NCI-H2029 (cell line): Measurements from ENCODE around the gene PUS10.
"Not testable (repeated sequence)": the region's sequence is repeated elsewhere in the genome, so short reads cannot be mapped to it uniquely, and the experiment has no call there.

Source experiments
- DNase-seq: peaks from one replicate; lab custom pipeline; 2025; lab: John Stamatoyannopoulos, UW

PUS10 gene

DNA sequence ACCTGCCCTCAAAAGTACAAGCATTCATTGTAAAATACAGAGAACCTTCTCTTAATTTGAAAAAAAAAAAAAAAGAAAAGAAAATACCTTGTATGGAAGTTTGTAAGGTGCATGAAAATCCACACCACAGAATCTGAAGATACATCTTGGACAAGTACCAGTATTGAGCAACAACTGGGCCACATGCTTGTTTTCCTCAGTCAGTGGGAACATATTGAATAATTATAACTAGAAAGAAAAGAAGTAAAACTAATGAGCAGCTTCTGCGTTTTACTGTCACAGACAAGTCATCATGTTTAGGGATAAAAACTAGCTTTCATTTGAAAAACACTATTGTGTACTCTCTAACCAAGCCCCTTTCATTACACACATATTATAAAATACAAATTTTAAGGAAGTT lies 6.4 kb downstream of the PUS10 start:
- DNase-seq: no peak

- DNase-seq: no peak
Measured at GRCh38 chr2:61009355-61009754, 8.7 kb downstream of the PUS10 start.

GRCh38 chr2:61006486-61007105 lies 11.5 kb downstream of the PUS10 start:
- no peak for DNase-seq

DNA sequence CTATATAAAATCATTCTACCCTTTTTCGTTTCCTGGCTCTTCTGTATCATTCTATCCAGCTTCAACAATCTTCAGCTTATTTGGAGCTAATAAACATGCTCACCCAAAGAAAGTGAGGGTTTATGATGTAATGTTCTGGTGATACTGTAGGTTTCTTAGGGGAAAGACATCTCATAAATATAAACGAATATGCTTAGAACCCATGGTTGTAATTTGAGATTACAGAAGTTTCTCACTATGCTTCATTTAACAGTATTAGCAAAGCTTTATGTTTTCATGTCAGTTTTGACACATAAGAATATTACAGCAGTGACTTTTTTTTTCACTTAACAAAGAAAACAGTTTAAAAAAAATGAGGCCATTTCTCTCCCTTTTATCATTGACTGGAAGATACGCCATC lies 12.3 kb downstream of the PUS10 start:
- DNase-seq: no peak

DNA sequence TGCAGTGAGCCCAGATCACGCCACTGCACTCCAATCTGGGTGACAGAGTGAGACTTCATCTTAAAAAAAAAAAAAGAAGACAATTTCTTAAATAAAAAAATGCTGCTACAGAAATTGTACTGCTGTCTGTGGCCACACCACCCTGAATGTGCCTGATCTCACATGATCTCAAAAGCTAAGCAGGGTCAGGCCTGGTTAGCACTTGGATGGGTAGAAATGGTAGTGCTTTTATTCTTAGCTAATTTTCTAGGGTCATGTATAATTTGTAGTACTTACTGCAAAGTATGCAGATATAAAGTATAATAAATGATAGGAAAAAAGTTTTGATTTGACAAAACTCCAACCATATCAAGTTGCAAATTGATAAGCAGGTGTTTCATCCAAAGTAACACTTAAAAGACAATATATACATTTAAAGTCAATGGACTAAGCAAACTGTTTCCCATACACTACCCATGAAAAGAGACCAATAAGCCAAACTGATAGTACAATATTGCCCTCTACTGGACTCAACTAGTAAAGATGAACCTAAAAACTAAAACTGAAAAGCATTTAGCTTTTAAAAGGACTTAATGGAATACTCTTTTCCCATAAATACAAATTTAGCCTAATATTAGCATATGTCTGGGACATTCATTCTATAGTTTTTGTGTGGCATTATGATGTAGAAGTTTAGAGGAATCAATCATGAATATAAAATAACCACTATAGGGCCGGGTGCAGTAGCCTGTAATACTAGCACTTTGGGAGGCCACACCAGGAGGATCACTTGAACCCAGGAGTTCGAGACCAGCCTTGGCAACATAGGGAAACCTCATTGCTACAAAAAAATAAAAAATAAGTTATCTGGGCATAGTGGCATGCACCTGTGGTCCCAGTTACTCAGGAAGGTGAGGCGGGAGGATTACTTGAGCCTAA lies 19.2 kb downstream of the PUS10 start:
- DNase-seq: peak; percentile 38

DNA sequence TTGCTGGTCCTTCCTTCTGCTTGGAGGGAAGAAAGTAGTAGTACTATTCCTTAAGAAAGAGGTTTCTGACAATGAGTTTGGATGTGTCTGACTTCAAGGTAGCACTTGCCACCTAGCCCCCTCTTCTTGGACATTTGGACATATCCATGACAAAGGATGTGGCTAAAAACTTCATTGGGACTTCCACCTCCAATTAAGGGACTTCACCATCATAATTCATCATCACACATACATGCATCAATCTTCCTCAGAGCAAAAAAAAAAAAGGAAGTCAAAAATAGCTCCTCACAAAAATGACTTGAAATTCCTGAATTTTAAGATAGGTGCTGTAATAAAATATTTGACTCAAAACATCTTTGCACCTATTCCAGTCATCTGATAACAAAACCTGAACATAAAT lies 23.9 kb downstream of the PUS10 start:
- no peak for DNase-seq

DNA sequence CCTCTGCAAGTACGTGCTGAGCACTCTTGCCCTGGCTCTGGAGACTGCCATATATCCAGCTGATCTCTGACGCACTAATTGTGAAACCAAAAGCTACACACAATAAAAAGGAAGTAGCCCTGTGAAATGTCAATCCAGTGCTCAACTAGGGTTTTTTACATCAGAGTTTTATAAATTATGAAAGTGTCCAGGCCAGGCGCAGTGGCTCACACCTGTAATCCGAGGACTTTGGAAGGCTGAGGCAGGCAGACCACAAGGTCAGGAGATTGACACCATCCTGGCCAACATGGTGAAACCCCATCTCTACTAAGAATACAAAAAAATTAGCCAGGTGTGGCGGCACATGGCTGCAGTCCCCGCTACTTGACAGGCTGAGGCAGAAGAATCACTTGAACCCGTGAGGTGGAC lies 25.1 kb downstream of the PUS10 start:
- DNase-seq: no peak

DNA sequence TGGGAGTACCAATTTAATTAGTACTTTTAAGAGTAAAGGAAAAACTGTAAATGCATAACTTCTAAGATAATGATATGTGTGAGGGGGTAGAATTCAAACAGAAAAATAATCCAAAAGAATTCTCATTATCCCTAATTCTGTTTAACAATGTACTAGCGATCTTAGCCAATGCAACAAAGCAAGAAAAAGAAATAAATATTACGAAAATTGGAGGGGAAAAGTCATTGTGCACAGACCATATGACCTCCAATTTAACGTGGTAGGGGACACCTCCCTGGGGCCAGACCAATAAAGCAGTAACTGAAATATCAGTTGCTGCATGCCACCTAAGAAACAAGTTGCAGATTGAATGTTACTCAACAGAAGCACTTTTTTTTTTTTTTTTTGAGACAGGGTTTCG lies 26.4 kb downstream of the PUS10 start:
- DNase-seq: no peak

GRCh38 chr2:60989259-60989658 lies 28.8 kb downstream of the PUS10 start:
- no peak for DNase-seq

GRCh38 chr2:60987656-60988055 lies 30.4 kb downstream of the PUS10 start:
- DNase-seq: not testable (repeated sequence)

DNA sequence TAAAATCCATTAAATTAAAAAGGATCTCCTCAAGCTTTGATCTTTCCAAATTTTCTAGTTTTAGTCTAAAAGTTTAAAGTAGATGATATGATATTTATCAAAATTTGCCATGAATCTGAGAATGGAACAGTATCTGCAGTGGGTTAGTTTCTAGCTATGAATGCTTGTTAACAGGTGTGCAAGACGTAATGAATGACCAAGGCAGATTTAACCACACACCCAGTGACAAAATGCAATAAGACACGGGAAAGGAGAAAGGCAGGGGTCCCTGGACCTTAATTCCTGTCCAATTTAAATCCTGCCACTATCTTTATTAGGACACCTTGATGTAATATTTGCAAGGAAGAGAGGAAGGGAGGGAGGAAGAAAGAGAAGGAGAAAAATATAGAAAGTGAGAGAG lies 31.0 kb downstream of the PUS10 start:
- DNase-seq: no peak

DNA sequence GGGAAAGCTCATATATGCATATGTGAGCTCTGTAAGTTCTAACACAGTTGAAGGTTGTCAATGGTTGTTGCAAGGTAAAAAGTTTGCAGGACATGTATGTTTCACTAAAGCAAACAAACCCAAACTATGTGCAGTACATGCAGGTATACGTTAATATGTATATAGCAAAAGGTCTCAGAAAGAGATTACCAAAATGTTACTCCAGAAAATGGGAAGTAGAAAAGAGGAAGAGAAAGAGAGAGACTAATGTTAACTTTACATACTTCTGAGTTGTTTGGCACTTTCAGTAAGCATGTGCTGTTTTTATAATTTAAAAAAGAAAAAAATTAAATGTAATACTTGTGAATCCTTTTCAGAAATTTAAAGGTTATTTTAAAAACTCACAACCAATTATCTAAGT lies 33.3 kb downstream of the PUS10 start:
- DNase-seq: no peak

GRCh38 chr2:60982066-60982465 lies 36.0 kb downstream of the PUS10 start:
- not testable (repeated sequence) for DNase-seq

DNA sequence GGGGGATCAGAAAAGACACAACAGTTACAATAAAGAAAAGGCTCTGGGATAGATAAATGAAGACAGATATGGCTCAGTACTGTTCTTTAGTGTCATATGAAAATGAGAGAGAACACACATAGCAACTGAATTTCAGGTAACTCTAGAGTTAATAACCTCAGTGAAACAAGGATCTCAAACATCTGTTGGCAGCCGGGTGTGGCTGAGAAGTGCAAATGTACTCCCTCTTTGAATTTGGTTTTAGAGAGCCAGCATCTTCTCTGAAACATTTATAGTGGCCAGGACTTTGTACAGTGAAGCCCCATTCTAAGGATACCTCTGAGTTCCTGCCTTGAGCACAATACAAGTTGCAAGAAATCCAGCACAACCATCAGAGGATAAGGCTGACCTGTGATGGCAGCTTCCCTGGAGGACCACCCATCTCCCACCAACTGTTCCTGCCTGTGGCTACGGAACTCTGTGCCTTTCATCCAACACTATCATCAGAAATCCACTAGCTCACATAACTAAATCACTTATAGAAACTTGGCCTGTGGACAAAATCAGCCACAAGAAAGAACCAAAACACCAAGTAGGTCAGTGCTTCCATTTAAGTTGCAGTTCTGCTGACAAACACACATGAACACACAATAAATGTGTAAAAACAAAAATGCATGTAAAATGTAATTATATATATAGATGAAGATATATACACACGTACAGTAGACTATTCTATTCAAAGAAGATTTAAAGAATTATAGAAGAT lies 37.8 kb downstream of the PUS10 start:
- no peak for DNase-seq

DNA sequence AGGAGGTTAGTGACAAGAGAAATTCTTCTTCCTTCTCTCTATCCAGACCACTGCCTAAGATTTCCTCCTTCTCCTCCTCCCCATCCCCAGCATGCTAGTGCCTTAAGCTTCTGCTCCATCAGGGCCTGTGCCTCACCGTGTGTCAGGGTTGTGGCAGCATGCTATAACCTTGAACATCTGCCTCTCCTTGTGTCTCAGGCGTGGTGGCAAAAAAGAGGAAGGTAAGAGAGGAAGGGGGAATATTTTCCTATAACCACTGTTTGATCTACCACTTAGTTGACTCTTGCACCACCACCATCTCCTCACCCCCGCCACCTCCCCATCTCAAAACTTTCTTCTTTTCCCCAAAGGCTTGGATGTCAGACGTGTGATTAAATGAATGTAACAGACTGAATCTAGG lies 38.8 kb downstream of the PUS10 start:
- no peak for DNase-seq

GRCh38 chr2:60977562-60977895 lies 40.5 kb downstream of the PUS10 start:
- no peak for DNase-seq

DNA sequence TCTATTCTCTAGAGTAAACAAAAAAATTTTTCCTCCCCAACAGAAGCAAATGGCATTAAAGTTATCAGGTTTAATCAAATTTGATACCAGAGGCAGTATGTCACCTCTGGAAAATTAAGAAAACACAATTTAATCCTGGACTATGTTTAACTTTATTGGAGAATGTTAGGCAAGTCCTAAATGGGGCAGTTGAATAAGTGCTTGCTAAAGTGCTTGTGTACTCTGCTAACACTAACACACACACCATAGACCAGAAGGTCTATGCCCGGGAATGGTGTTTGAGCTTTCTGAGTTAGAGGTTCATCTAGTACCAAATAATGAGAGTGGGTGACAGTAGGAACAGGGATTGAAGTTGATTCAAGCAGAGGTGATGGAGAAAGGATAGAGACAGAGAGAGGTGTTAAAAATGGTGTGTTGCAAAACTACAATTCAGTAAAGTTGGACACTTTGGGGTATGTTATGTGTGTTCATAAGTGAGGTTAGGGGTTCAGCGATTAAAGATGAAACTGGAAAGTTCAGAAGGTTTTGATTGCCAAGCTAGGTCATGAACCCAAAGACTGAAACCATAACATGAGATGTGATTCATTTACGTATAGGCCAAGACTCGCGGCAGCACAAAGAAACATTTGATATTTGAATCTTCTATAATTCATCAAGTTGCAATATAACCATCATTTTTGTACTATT lies 41.0 kb downstream of the PUS10 start:
- DNase-seq: no peak

DNA sequence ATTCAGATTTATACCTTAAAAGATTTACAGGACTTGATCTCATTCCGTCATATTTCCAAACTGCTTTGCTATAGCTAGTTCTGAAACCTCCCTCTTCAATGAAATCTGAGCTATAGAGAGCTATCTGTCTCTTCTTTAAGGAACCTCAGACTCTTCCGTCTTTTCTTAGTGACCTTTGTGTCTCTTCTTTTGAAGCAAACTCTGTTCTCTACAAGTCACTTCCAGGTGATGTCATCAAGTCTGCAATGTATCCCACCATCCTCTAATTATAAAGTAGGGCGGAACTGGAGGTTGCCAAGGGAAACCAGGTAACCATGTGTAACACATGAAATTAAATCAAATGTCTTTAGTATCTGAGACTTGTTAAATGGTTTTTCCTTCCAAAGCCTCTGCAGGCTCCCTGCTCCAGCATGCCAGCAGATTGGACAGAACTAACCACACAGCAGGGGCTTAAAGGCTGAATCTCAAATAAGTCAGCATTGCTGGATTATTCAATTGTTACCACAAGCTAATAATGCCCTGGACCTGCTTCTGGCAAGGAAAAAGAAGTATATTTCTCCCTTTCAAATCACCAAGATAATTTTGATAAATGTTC lies 41.7 kb downstream of the PUS10 start:
- no peak for DNase-seq

GRCh38 chr2:60974652-60975051 lies 43.4 kb downstream of the PUS10 start:
- no peak for DNase-seq

- no peak for DNase-seq
Measured at GRCh38 chr2:60973705-60974104, 44.4 kb downstream of the PUS10 start.

DNA sequence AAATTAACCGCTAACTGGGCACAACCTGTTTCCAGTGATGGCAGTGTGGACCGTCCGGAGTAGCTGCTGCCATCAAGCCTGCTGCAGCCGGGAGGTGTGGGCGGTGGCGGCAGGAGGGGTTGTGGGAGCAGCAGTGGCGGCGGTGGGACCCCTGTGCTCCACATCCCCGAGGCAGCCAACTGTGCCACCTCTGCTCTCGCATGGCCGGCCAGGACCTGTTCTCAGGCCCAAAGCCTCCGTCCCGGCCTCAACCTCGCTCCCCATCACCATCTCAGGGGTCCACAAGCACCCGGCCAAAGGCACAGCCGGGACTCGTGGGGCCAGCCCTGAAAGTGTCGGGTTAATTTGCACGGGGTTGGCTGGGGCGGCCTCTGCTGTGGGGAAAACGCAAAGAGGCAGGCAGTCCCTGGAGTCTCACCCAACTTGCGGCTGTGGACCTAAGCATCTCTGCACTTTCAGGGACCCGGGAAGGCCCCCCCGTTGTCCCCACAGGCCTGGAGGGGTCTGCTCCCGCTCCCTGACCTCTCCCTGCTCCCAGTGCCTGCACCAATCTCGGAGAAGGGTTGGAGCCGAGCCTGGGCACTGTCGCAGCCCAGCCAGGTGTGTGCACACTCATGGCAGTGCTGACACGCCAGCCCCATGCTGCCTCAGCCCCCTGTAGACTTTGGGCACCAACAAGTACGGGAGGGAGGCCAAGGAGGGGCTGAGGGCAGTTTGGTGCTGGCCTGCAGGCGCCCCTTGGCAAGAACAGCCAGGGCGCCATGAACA lies 45.0 kb downstream of the PUS10 start:
- DNase-seq: no peak
